ENCODE results near the gene TTC3. TPM values are rescaled to one million over a fixed set of nuclear protein-coding genes. Genes with fewer than 3 reads are reported as not detected.

TTC3 gene
- polyA plus RNA-seq, 2 donors, result 16.9 to 17.4 TPM

DNA sequence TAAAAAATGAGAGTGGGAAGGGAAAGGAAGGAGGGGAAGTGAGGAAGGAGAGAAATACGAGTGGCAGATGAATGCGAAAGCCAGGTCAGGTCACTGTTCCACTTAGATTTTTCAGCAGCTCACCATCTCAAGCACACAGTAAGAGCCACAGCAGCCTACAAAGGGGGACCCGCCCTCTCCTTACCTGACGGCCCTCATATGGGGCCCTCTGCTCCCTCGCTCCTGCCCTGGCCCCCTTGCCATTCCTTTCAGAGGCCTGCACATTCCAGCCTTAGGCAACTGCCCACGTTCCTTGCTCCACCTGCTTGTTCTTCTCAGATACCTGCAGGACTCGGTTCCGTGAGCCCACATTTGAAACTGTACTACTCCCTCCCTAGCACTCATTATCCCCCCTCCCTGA lies 172.1 kb downstream of the TTC3 start:
- Histone ChIP-seq H3K4me3 (ENCODE audit: low read depth in 1 of 2, low read length in 2 of 2) (no peak overlapping the region), H3K27me3 (ENCODE audit: control insufficient read depth in 1 of 2, insufficient read depth in 2 of 2, low read length in 2 of 2) (no peaks in the 10 kb centered on the region), H3K36me3 (ENCODE audit: control insufficient read depth in 2 of 2, insufficient read depth in 2 of 2, low read length in 1 of 2) (peaks cover 0 to 5% of the 10 kb centered on the region in 2 donors), H3K4me1 (ENCODE audit: control insufficient read depth in 2 of 2, insufficient read depth in 2 of 2, low read length in 1 of 2) (no peaks in the 10 kb centered on the region), H3K27ac (ENCODE audit: low read depth in 2 of 2, low read length in 1 of 2) (no peak overlapping the region), H3K9me3 (ENCODE audit: control insufficient read depth in 2 of 2, insufficient read depth in 1 of 2, low read depth in 1 of 2, low read length in 1 of 2) (no peaks in the 10 kb centered on the region)
- WGBS, 2 donors, result 92% methylated on average over 8 of the region's 8 CpGs

DNA sequence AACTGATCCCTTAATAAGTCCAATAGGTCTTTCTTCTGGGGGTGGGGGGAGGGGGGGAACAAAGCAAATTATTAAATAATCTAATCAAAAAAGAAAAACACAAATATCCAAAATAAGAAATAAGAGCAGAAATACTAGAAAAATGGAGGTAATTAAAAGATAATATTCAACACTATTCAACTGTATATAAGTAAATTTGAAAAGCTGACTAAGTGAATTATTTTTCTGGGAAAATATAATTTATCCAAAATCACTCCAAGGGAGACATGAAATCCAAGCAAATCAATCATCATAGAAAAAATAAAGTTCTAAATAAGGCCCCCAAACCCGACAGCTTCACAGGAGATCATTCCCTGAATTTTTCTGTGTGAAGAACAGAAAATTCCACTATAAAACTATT lies 175.2 kb downstream of the TTC3 start:
- Histone ChIP-seq H3K4me1 (ENCODE audit: control insufficient read depth in 2 of 2, insufficient read depth in 2 of 2, low read length in 1 of 2) (no peaks in the 10 kb centered on the region), H3K27me3 (ENCODE audit: control insufficient read depth in 1 of 2, insufficient read depth in 2 of 2, low read length in 2 of 2) (no peaks in the 10 kb centered on the region), H3K9me3 (ENCODE audit: control insufficient read depth in 2 of 2, insufficient read depth in 1 of 2, low read depth in 1 of 2, low read length in 1 of 2) (no peaks in the 10 kb centered on the region), H3K4me3 (ENCODE audit: low read depth in 1 of 2, low read length in 2 of 2) (no peak overlapping the region), H3K27ac (ENCODE audit: low read depth in 2 of 2, low read length in 1 of 2) (no peak overlapping the region), H3K36me3 (ENCODE audit: control insufficient read depth in 2 of 2, insufficient read depth in 2 of 2, low read length in 1 of 2) (no peaks in the 10 kb centered on the region)
- 87 to 89% methylated on average over 1 of the region's 1 CpG for WGBS, 2 donors

DNA sequence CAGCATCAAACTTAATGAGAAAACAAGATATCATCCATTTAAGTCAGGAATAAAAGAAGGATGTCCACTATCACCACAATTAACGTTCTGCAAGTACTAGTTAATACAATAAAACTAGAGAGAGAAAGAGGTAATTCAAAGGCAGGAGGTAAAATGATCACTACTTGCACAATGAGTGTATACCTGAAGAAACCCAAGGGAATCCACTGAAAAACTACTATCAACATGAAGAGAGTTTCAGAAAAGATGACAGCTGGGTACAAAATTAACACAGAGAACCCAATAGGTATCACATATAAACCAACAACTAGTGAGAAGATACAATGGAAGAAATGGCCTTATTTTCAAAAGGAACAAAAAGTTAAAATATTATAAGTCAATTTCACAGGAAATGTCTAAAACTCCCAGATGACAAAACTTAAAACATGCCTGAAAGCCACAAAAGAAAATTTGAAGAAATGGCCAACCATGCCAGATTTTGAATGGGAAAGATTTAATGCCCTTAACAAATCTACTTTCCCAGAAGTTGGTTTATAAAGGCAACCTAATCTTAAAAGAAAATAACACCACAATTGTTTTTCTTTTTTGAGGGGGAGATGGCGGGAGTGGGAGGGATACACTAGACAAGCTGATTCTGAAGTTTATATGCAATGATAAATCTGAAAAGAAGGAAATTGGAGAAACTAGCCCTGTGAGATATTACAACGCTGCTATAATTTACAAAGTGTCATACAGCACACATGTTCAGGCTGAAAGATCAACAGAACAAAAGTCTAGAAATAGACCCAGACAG lies 176.3 kb downstream of the TTC3 start:
- H3K27ac ChIP-seq (ENCODE audit: low read depth in 2 of 2, low read length in 1 of 2), result no peak overlapping the region
- no peaks in the 10 kb centered on the region for H3K27me3 ChIP-seq (ENCODE audit: control insufficient read depth in 1 of 2, insufficient read depth in 2 of 2, low read length in 2 of 2)
- no peak overlapping the region for H3K4me3 ChIP-seq (ENCODE audit: low read depth in 1 of 2, low read length in 2 of 2)
- no peaks in the 10 kb centered on the region for H3K4me1 ChIP-seq (ENCODE audit: control insufficient read depth in 2 of 2, insufficient read depth in 2 of 2, low read length in 1 of 2)
- H3K36me3 ChIP-seq (ENCODE audit: control insufficient read depth in 2 of 2, insufficient read depth in 2 of 2, low read length in 1 of 2), result no peaks in the 10 kb centered on the region
- no peaks in the 10 kb centered on the region for H3K9me3 ChIP-seq (ENCODE audit: control insufficient read depth in 2 of 2, insufficient read depth in 1 of 2, low read depth in 1 of 2, low read length in 1 of 2)
- WGBS, 2 donors, result 82 to 83% methylated on average over 3 of the region's 3 CpGs

DNA sequence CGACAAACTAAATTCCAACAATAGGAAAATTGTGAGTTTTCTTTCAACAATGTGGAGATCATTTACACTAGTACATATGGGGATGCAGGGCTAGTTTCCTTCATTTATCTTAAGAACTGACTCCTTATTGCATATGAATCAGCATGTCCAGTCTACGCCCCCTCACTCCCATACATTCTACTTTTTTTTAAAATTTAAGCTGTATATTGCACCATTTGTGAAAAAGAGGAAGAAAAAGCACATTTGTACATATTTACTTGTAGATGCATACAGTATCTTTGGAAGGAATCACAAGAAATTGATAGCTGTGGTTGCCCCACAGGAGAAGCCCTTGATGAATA lies 178.2 kb downstream of the TTC3 start:
- 84 to 85% methylated on average over 2 of the region's 2 CpGs for WGBS, 2 donors
- no peak overlapping the region for H3K27ac ChIP-seq (ENCODE audit: low read depth in 2 of 2, low read length in 1 of 2)
- H3K9me3 ChIP-seq (ENCODE audit: control insufficient read depth in 2 of 2, insufficient read depth in 1 of 2, low read depth in 1 of 2, low read length in 1 of 2), result no peaks in the 10 kb centered on the region
- H3K4me1 ChIP-seq (ENCODE audit: control insufficient read depth in 2 of 2, insufficient read depth in 2 of 2, low read length in 1 of 2), result no peaks in the 10 kb centered on the region
- no peak overlapping the region for H3K4me3 ChIP-seq (ENCODE audit: low read depth in 1 of 2, low read length in 2 of 2)
- H3K27me3 ChIP-seq (ENCODE audit: control insufficient read depth in 1 of 2, insufficient read depth in 2 of 2, low read length in 2 of 2), result no peaks in the 10 kb centered on the region
- no peaks in the 10 kb centered on the region for H3K36me3 ChIP-seq (ENCODE audit: control insufficient read depth in 2 of 2, insufficient read depth in 2 of 2, low read length in 1 of 2)

Other genes starting within 250 kb of the TTC3 start
- gene HLCS, start 106.6 kb upstream of the TTC3 start, polyA plus RNA-seq, result 1 to 10 TPM; 3.9 to 4.8 TPM
- 1 to 10 TPM in 1 of 2 donors, under 1 TPM in 1; 0.49 to 1.0 TPM for gene RIPPLY3, start 66.6 kb upstream of the TTC3 start, polyA plus RNA-seq
- gene PIGP, start 183 bp upstream of the TTC3 start, polyA plus RNA-seq, result 10 to 100 TPM; 13.4 to 14.6 TPM
- 10 to 100 TPM; 12.4 to 18.0 TPM for gene VPS26C, start 194.1 kb downstream of the TTC3 start, polyA plus RNA-seq